COR-L47 (cell line): ENCODE data around the gene RIMBP2.

Experiments
- DNase-seq: peaks from one replicate; lab custom pipeline; 2025; lab: John Stamatoyannopoulos, UW

The RIMBP2 gene

GRCh38 chr12:130537051-130537450 is 179.0 kb downstream of the RIMBP2 start:
- DNase-seq, result no peak

- no peak for DNase-seq
These were observed 185.7 kb downstream of the RIMBP2 start for GRCh38 chr12:130530429-130530828.

GRCh38 chr12:130529781-130530180 is 186.3 kb downstream of the RIMBP2 start:
- DNase-seq, result no peak

- DNase-seq, result no peak
These were observed 188.9 kb downstream of the RIMBP2 start for GRCh38 chr12:130527239-130527638.

GRCh38 chr12:130526813-130527212 is 189.3 kb downstream of the RIMBP2 start:
- no peak for DNase-seq

- DNase-seq, result no peak
These were observed 190.5 kb downstream of the RIMBP2 start for GRCh38 chr12:130525384-130526172.

- DNase-seq, result no peak
These were observed 191.3 kb downstream of the RIMBP2 start for GRCh38 chr12:130524759-130525158.

GRCh38 chr12:130523863-130524614 is 192.1 kb downstream of the RIMBP2 start:
- no peak for DNase-seq

GRCh38 chr12:130523208-130523607 is 192.9 kb downstream of the RIMBP2 start:
- DNase-seq, result no peak

- DNase-seq, result no peak
These were observed 193.8 kb downstream of the RIMBP2 start for GRCh38 chr12:130522244-130522834.

GRCh38 chr12:130521375-130522124 is 194.5 kb downstream of the RIMBP2 start:
- DNase-seq, result no peak

GRCh38 chr12:130520784-130521183 is 195.3 kb downstream of the RIMBP2 start:
- DNase-seq, result no peak

- no peak for DNase-seq
These were observed 198.5 kb downstream of the RIMBP2 start for GRCh38 chr12:130517588-130517987.

- peak; percentile 62 for DNase-seq
These were observed 201.9 kb downstream of the RIMBP2 start for GRCh38 chr12:130514149-130514551.

GRCh38 chr12:130513556-130513955 is 202.5 kb downstream of the RIMBP2 start:
- DNase-seq, result no peak

GRCh38 chr12:130511285-130511684 is 204.8 kb downstream of the RIMBP2 start:
- DNase-seq, result no peak

- no peak for DNase-seq
These were observed 206.6 kb downstream of the RIMBP2 start for GRCh38 chr12:130509454-130509853.

- DNase-seq, result no peak
These were observed 207.3 kb downstream of the RIMBP2 start for GRCh38 chr12:130508847-130509246.

- no peak for DNase-seq
These were observed 207.8 kb downstream of the RIMBP2 start for GRCh38 chr12:130508318-130508717.

GRCh38 chr12:130506844-130507243 is 209.3 kb downstream of the RIMBP2 start:
- no peak for DNase-seq

- DNase-seq, result no peak
These were observed 211.3 kb downstream of the RIMBP2 start for GRCh38 chr12:130504840-130505175.

- no peak for DNase-seq
These were observed 211.8 kb downstream of the RIMBP2 start for GRCh38 chr12:130504110-130504839.
